GM13976 (cell line): ENCODE data around the gene EMX2.
A peak's percentile ranks its signal among the peaks of the same experiment; 100 is the strongest.

ENCODE experiments used
- DNase-seq: peaks from one replicate; pipeline ENCODE4 v3.0.0; 2012; ENCODE audit warnings: low spot score
- in situ Hi-C: fragments of 300-500 bp; cut with MboI; formaldehyde crosslinking; loops from one replicate; pipeline ENCODE4 v1.12.0; 2022; ENCODE audit warnings: low sequenced_read_pairs, mixed read lengths, inconsistent platforms; ENCODE audit not compliant: unreplicated experiment
- TF ChIP-seq, protein P1 (sequence below): IDR thresholded peaks from 2 replicates; pipeline ENCODE4 v1.5.1; 2012; ENCODE audit warnings: borderline replicate concordance, mild to moderate bottlenecking; ENCODE audit not compliant: insufficient read depth; ENCODE audit errors: extremely low read depth, missing control alignments, control extremely low read depth

The EMX2 gene

DNA sequence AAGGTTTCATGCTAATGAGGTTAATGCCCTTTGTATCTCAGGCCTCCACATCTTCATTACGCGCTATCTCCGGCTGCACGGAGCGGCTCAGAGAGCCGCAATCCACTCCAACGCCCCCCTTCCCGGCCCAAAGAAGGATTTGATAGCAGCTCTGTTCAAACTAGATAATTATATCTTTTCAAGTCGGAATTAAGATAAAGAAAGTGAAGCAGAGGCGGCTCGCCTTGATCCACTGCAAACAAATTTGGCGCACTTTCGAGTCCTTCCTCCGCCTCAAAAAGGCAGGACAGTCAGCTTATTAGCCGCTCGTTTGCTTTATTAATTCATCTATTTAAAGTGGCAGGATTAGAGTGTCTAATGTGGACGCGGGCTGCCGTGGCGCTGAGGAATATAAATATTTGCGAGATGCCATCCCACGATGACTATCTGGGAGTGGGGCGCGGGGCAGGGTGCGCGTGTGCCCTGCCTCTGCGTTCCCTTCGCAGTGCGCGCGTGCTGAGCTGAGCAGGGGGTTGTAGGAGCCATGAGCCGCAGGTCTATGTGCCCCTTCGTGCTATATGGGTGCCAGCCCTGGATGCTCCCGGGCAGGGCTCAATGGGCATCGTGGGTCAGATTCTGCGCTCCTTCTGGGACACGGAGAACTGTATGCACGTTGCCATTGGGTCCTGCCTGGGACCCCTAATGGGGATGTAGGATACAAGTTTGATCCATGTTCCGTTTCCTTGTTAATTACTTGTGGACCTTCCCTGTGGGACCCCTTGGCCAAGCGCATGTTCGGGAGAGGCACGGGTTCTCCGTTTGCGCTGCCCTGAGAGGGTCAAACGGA, 9.0 kb downstream of the EMX2 start:
- DNase-seq, result no peak
- in situ Hi-C loops, result no loop called here
- TF ChIP-seq, protein P1, sequence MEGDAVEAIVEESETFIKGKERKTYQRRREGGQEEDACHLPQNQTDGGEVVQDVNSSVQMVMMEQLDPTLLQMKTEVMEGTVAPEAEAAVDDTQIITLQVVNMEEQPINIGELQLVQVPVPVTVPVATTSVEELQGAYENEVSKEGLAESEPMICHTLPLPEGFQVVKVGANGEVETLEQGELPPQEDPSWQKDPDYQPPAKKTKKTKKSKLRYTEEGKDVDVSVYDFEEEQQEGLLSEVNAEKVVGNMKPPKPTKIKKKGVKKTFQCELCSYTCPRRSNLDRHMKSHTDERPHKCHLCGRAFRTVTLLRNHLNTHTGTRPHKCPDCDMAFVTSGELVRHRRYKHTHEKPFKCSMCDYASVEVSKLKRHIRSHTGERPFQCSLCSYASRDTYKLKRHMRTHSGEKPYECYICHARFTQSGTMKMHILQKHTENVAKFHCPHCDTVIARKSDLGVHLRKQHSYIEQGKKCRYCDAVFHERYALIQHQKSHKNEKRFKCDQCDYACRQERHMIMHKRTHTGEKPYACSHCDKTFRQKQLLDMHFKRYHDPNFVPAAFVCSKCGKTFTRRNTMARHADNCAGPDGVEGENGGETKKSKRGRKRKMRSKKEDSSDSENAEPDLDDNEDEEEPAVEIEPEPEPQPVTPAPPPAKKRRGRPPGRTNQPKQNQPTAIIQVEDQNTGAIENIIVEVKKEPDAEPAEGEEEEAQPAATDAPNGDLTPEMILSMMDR, result no peak

DNA sequence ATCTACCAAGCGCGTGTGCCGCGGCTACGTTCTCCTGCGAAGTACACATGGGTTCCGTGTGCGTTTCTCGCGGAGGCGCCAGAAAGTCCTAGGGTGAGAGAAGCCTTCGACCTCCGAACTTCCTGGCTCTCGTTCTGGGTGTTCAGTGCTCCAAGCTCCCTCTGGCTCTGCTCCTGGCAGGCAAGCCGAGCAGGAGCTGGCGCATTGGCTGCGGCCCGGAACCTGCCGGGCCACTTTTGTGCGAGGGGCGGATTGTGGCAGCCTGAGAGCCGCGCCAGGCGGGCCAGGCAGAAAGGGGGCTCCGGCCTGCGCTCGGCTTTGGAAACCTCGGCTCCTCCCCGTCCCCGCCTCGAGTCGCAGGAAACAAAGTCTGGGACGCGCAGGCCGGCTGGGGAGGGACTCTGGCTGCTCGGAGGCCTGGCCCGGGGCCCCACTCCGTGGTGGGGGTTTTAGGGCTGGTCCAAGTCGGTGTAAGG, 9.6 kb downstream of the EMX2 start:
- in situ Hi-C loops, result no loop called here
- TF ChIP-seq, protein P1, result no peak
- peak; percentile 31 for DNase-seq

DNA sequence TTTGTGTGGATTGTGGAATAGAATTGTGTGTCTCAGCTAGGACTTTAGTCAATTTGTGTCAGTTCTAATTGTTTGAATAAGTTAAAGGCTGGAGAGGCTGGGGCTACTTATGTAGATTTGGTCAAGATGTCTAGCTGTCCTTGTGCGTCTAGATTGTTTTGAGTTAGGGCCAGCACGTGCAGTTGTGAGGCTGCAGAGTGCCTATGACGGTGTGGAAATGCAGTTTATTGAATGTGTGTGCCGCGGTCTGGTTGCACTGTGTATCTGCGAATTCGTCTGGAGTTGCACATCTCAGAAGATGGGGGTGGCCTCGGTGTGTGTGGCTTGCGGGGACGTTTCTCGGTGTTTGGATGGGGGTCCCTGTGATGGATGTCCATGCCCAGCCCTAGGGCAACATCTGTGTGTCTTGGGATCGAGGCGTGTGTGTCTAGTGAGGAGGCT, 10.2 kb downstream of the EMX2 start:
- in situ Hi-C loops, result no loop called here
- TF ChIP-seq, protein P1, result no peak
- DNase-seq, result no peak

DNA sequence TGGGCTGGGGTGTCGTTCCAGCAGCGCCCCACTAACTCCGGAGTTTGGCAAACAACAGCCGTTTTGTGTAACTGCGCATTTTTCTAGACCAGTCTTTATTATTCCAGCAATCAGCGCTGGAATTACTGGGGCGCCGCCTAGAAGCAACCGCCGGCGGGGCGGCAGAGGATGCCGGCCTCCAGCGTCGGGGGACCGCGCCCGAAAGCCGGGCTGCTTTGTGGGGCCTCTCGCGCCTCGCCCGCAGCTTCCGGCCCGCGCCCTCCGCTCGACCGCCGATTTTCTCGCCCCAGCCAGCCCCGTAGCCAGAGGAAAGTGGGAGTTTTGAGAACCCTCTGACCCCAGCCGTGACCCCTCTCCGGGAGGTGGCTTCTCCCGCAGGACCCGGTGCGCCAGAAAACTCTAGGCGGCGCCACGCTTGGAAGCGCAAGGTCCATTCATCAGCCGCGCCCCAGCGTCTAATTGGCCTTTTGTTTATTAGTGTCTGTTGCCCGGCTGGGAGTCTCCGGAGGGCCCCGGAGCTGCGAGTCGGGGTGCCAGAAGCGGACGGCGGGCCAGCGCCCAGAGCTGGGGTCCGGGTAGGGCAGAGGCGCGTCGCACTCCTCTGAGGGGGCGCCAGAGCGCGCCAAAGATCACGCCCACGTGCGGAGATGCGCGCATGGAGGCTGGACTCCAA, 10.7 kb downstream of the EMX2 start:
- TF ChIP-seq, protein P1, result no peak
- in situ Hi-C loops, result no loop called here
- DNase-seq, result no peak

DNA sequence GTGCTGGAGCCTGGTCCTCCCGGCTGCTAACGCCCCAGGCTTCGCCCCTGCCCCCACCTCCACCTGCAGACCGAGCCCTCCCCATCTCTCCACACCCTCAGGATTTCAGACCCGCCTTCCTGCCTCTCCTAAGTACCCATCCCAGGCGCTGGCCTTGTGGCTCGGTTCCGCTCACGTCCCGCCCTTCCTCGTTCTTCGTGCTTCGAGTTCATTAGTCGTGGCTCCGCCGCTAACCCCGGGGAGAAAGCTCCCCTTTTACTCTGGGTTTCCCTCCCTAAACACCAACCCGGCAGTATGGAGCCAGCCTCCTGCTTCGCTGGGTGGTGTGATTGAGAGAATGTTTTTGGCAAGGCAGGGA, 11.2 kb downstream of the EMX2 start:
- TF ChIP-seq, protein P1, result no peak
- peak; percentile 22 for DNase-seq
- in situ Hi-C loops, result no loop called here

DNA sequence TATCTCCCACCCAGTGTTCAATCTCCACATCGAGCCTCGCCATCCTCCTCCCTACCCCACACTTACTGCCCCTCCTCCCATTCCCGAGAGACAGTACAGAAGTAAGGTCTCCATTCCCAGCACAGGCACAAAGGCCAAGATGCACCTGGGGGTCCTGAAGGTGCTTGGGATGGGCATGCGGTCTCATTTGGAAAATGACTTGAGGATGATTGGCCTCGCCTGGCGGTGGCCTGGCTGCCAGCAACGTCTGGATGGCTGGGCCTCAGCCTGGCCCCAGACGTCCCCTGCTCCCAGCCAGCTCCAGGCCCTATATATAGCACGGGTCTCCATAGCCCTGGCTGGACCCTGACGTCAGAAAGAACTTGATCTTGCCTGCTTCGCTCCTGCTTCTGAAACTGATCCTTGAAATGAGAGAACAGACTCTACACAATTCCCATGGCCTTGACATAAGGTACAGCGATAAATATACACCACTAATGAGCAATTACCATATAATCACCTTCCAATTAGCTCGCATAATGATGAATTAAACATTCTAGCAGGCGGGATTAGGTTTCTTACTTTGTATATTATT, 11.8 kb downstream of the EMX2 start:
- in situ Hi-C loops, result no loop called here
- no peak for DNase-seq
- TF ChIP-seq, protein P1, result no peak
